Measurements from ENCODE around the gene IFI6. TPM values are rescaled to one million over a fixed set of nuclear protein-coding genes. Genes with fewer than 3 reads are reported as not detected.
A peak's percentile ranks its signal among the peaks of the same experiment; 100 is the strongest.

Gene IFI6
- total and polyA plus RNA-seq, 11 donors = 18.3 to 140 (median 61.9) TPM

DNA sequence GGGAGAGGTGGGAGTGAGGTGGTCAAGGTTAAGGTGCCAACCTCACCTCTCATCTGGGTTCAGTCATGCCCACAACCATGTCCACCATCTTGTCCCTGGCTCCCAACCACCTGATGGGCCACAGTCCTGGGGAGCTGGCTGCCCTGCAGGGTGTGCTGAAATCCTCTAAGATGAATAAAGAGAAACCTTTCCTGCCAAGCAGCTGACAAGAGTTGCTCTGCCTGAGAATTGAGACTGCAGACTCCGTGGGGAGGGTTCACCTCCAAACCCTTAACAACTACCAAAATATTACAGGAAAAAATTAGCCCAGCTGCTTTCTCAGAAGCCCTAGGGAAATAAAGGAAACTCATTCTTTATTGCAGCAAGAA lies 21.8 kb downstream of the IFI6 start:
- no peaks in the 10 kb centered on the region for H3K9me3 ChIP-seq
- no peak for DNase-seq
- 41 to 57% (median 52%) methylated on average over 1 of the region's 1 CpG for WGBS, 4 donors
- H3K27ac ChIP-seq = peak overlapping the region in 11 of 12 donors; percentile 32 to 74 (median 50)
- no peak overlapping the region for H3K4me3 ChIP-seq
- intact Hi-C loops (cut with DNase I) = no loop called here
- H3K4me1 ChIP-seq = peaks cover 0 to 45% (median 29%) of the 10 kb centered on the region in 12 donors
- TF ChIP-seq POLR2A (IDR thresholded peaks at IDR 0.05) = no peak
- TF ChIP-seq, protein P1, sequence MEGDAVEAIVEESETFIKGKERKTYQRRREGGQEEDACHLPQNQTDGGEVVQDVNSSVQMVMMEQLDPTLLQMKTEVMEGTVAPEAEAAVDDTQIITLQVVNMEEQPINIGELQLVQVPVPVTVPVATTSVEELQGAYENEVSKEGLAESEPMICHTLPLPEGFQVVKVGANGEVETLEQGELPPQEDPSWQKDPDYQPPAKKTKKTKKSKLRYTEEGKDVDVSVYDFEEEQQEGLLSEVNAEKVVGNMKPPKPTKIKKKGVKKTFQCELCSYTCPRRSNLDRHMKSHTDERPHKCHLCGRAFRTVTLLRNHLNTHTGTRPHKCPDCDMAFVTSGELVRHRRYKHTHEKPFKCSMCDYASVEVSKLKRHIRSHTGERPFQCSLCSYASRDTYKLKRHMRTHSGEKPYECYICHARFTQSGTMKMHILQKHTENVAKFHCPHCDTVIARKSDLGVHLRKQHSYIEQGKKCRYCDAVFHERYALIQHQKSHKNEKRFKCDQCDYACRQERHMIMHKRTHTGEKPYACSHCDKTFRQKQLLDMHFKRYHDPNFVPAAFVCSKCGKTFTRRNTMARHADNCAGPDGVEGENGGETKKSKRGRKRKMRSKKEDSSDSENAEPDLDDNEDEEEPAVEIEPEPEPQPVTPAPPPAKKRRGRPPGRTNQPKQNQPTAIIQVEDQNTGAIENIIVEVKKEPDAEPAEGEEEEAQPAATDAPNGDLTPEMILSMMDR (IDR thresholded peaks at IDR 0.05) = no peak
- ATAC-seq = peak in 2 of 4 donors; percentile 4 to 16
- H3K27me3 ChIP-seq = no peaks in the 10 kb centered on the region
- H3K36me3 ChIP-seq = no peaks in the 10 kb centered on the region

DNA sequence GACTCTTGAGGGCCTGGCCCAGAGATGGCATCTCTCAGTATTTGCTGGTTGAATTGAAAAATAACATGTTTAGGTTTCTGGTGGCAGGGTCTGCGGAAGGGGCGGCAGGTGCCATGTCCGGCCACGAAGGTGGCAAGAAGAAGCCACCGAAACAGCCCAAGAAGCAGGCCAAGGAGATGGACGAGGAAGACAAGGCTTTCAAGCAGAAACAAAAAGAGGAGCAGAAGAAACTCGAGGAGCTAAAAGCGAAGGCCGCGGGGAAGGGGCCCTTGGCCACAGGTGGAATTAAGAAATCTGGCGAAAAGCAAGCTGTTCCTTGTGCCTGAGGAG lies 22.7 kb downstream of the IFI6 start:
- Histone ChIP-seq H3K9me3 (no peaks in the 10 kb centered on the region), H3K36me3 (no peaks in the 10 kb centered on the region), H3K27ac (peak overlapping the region in 5 of 12 donors; percentile 12 to 68 (median 59)), H3K4me3 (no peak overlapping the region), H3K4me1 (peaks cover 0 to 43% (median 27%) of the 10 kb centered on the region in 12 donors), H3K27me3 (no peaks in the 10 kb centered on the region)
- DNase-seq = no peak
- 90 to 96% (median 92%) methylated on average over 11 of the region's 11 CpGs for WGBS, 4 donors
- intact Hi-C loops (cut with DNase I) = loop anchor here in 2 of 10 donors (5.0 kb wide), 1 partner anchor 37 kb away; no protein-coding TSS in a partner anchor
- ATAC-seq = no peak
- no peak for TF ChIP-seq POLR2A (IDR thresholded peaks at IDR 0.05)
- TF ChIP-seq, protein P1 (IDR thresholded peaks at IDR 0.05) = no peak

DNA sequence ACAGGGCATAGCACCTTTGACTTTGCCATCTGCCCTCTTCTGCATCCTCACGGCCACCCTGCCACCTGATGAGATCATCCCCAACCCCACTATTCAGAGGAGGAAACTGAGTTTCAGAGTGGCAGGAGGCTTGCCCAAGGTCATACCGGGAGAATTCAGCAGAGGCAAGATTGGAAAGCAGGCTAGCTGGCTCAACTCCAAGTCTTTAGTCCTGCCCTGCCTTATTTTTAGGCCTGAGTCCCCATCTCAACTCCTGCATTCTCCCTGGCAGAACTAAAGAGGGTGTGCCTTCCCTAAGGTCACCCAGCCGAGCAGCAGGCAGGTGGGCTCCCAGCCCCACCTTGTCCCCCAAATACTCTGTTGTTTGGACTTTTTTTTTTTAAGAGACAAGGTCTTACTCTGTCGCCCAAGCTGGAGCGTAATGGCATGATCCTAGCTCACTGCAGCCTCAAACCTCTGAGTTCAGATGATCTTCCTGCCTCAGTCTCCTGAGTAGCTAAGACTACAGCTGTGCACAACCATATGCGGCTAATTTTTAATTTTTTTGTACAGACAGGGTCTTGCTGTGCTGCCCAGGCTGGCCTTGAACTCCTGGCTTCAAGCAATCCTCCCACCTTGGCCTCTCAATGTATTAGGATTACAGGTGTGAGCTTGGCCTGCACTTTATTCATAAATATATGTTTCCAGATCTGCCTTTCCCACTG lies 23.2 kb downstream of the IFI6 start:
- intact Hi-C loops (cut with DNase I) = loop anchor here in 2 of 10 donors (5.0 kb wide), 1 partner anchor 36 kb away; no protein-coding TSS in a partner anchor
- TF ChIP-seq POLR2A (IDR thresholded peaks at IDR 0.05) = no peak
- TF ChIP-seq, protein P1 (IDR thresholded peaks at IDR 0.05) = no peak
- no peaks in the 10 kb centered on the region for H3K9me3 ChIP-seq
- H3K27ac ChIP-seq = peak overlapping the region in 8 of 12 donors; percentile 17 to 68 (median 41)
- H3K36me3 ChIP-seq = no peaks in the 10 kb centered on the region
- peaks cover 0 to 48% (median 29%) of the 10 kb centered on the region in 12 donors for H3K4me1 ChIP-seq
- no peaks in the 10 kb centered on the region for H3K27me3 ChIP-seq
- 53 to 62% (median 60%) methylated on average over 6 of the region's 6 CpGs for WGBS, 4 donors
- DNase-seq (peak in 3 of 5 donors; percentile 66 to 70 (median 69)), ATAC-seq (peak; percentile 61 to 74 (median 66))
- no peak overlapping the region for H3K4me3 ChIP-seq

DNA sequence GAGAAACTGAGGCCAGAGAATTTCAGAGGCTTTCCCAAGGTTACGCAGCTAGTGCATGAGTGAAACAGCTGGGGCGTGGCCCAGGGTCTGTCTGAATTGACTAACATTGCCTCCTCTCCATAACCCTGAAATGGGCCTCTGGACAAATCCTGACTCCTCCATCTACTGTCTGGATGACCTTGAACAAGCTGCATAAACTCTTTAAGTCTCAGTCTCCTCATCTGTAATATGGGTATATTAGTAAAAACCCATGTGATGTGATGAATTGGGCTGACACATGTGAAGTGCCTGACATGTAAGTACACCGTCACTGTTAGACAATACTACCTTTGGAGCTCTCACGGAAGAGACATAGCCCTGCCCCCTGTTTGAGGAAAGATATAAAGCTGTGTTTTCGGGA lies 24.7 kb downstream of the IFI6 start:
- H3K9me3 ChIP-seq = no peaks in the 10 kb centered on the region
- no peaks in the 10 kb centered on the region for H3K27me3 ChIP-seq
- intact Hi-C loops (cut with DNase I) = loop anchor here in 2 of 10 donors (5.0 kb wide), 1 partner anchor 35 kb away; no protein-coding TSS in a partner anchor
- peaks cover 0 to 51% (median 29%) of the 10 kb centered on the region in 12 donors for H3K4me1 ChIP-seq
- ATAC-seq (no peak), DNase-seq (no peak)
- no peak for TF ChIP-seq POLR2A (IDR thresholded peaks at IDR 0.05)
- TF ChIP-seq, protein P1 (IDR thresholded peaks at IDR 0.05) = no peak
- WGBS, 4 donors = 97 to 98% (median 97%) methylated on average over 5 of the region's 5 CpGs
- H3K36me3 ChIP-seq = no peaks in the 10 kb centered on the region
- no peak overlapping the region for H3K4me3 ChIP-seq
- H3K27ac ChIP-seq = peak overlapping the region in 5 of 12 donors; percentile 32 to 71 (median 60)
